Right lobe of liver (tissue), 4 donors: ENCODE results near the gene PPP2R5A.

Experiments
- CTCF ChIP-seq, 4 donors: fragments of 200-600 bp in 3 of 4; fragments of 450-650 bp in 1 of 4; IDR thresholded peaks; one replicate each; pipeline versions ENCODE4 v1.5.1 to v1.8.0; 2016 to 2022; ENCODE audit warnings: antibody characterized with exemption in 4 of 4, mild to moderate bottlenecking in 2 of 4
- POLR2A ChIP-seq: fragments of 450-650 bp; IDR thresholded peaks from one replicate; pipeline ENCODE4 v1.6.1; 2017; ENCODE audit warnings: antibody characterized with exemption, mild to moderate bottlenecking
- donor health status: DM: no; HTN: no; CAD: no.
- donor health status: DM: no; HTN: no; CAD: no.
- donor health status: DM: no; HTN: yes; CAD: no.

GRCh38 chr1:212355230-212355969 lies 70.2 kb downstream of the PPP2R5A start:
- TF ChIP-seq CTCF (IDR thresholded peaks at IDR 0.05): no peak
- TF ChIP-seq POLR2A: no peak
